Type B pancreatic cell (in vitro differentiated cells): ENCODE data around the gene REV3L. TPM values are rescaled to one million over a fixed set of nuclear protein-coding genes. Genes with fewer than 3 reads are reported as not detected.

Experiments used
- DNase-seq: peaks from one replicate; pipeline ENCODE4 v3.0.0; 2021; ENCODE audit warnings: mixed read lengths; ENCODE audit not compliant: unreplicated experiment; ENCODE audit errors: extremely low spot score
- H3K27ac Mint-ChIP-seq: 2 replicates; pipeline ENCODE4 v1.8.0; 2021; ENCODE audit warnings: mild to moderate bottlenecking, mixed read lengths
- H3K27me3 Mint-ChIP-seq: 2 replicates; pipeline ENCODE4 v1.8.0; 2021; ENCODE audit warnings: mixed read lengths
- H3K36me3 Mint-ChIP-seq: 2 replicates; pipeline ENCODE4 v1.8.0; 2021; ENCODE audit warnings: mixed read lengths
- H3K4me1 Mint-ChIP-seq: one replicate; pipeline ENCODE4 v1.8.0; 2021; ENCODE audit warnings: mixed read lengths; ENCODE audit not compliant: unreplicated experiment
- H3K4me3 Mint-ChIP-seq: 2 replicates; pipeline ENCODE4 v1.8.0; 2021; ENCODE audit warnings: mild to moderate bottlenecking, mixed read lengths
- H3K9me3 Mint-ChIP-seq: 2 replicates; pipeline ENCODE4 v1.8.0; 2021; ENCODE audit warnings: mixed read lengths
- CTCF ChIP-seq: fragments of 200-600 bp; sonication (generic); conservative IDR thresholded peaks from 2 replicates; pipeline ENCODE4 v1.5.0; 2021; ENCODE audit warnings: antibody characterized with exemption, mild to moderate bottlenecking
- total RNA-seq: library from RNA; stranded (reverse); gene quantifications from 2 replicates; pipeline ENCODE4 v1.2.1, GENCODE V29; 2021; ENCODE audit warnings: low replicate concordance

Gene REV3L
- total RNA-seq, 1 donor from 2014 or later = 34.4 TPM

DNA sequence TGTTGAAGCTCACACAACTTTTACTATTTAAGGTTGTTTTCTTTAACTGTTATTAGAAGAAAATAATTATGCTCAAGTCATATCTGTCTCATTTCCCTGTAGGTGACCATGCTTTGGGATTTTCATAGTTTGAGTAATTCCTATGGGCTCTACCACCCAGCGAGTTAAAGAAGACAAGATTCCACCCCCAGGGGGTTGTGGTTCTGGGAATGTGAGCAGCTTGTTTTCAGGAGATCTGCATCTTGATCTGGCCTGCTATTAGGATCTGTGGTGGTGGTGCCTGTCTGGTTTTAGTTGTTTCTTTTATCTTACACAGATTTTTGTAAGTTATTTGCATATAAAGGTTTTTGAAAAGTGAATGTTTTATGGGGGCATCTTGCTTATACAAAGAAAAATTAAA lies 20.2 kb upstream of the REV3L start:
- TF ChIP-seq CTCF = no peak

GRCh38 chr6:111502154-111502553 lies 19.1 kb upstream of the REV3L start:
- DNase-seq = no peak
- peaks cover 27% of the 10 kb centered on the region for H3K4me1 Mint-ChIP-seq
- H3K36me3 Mint-ChIP-seq = peaks cover 17% of the 10 kb centered on the region
- TF ChIP-seq CTCF = no peak
- peaks cover 6% of the 10 kb centered on the region for H3K9me3 Mint-ChIP-seq
- no peaks in the 10 kb centered on the region for H3K27me3 Mint-ChIP-seq
- H3K27ac Mint-ChIP-seq = no peak overlapping the region
- no peak overlapping the region for H3K4me3 Mint-ChIP-seq

More for the DNA sequence above, 20.2 kb upstream of the REV3L start:
- peaks cover 6% of the 10 kb centered on the region for H3K9me3 Mint-ChIP-seq
- no peaks in the 10 kb centered on the region for H3K27me3 Mint-ChIP-seq
- H3K4me1 Mint-ChIP-seq = peaks cover 27% of the 10 kb centered on the region
- H3K36me3 Mint-ChIP-seq = peaks cover 17% of the 10 kb centered on the region
- peak overlapping the region; percentile 34 for H3K4me3 Mint-ChIP-seq
- DNase-seq = no peak
- H3K27ac Mint-ChIP-seq = peak overlapping the region; percentile 78

DNA sequence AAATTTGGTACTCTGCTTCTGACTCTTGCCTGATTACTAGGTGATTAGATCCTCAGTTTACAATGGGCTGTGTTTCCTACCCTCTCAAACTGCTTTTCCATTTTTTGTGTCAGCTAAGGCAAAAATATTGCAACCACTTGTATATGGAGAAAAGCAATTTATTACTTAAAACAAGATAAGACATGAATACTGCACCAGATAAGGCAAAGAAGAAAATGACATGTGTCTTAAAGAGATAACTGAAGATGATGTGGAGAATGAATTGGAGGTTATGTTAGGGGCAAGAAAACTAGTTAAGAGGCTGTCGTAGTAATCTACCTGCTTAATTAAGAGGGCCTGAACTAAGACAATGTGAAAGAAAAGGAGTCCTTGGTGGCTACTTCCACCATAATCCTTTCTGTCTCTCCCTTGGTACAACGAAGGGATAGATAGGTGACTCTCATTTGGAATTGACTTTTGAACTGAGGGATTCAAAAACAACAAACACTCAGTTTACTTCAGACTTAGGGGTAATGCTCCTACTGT lies 16.3 kb upstream of the REV3L start:
- Mint-ChIP-seq H3K4me1 (peaks cover 37% of the 10 kb centered on the region), H3K4me3 (no peak overlapping the region), H3K27me3 (no peaks in the 10 kb centered on the region), H3K36me3 (peaks cover 7% of the 10 kb centered on the region), H3K9me3 (no peaks in the 10 kb centered on the region), H3K27ac (no peak overlapping the region)
- no peak for DNase-seq
- no peak for TF ChIP-seq CTCF

GRCh38 chr6:111494951-111495635 lies 12.1 kb upstream of the REV3L start:
- no peaks in the 10 kb centered on the region for H3K9me3 Mint-ChIP-seq
- DNase-seq = no peak
- H3K27ac Mint-ChIP-seq = no peak overlapping the region
- no peak for TF ChIP-seq CTCF
- peaks cover 20% of the 10 kb centered on the region for H3K4me1 Mint-ChIP-seq
- H3K27me3 Mint-ChIP-seq = no peaks in the 10 kb centered on the region
- peaks cover 10% of the 10 kb centered on the region for H3K36me3 Mint-ChIP-seq
- no peak overlapping the region for H3K4me3 Mint-ChIP-seq

DNA sequence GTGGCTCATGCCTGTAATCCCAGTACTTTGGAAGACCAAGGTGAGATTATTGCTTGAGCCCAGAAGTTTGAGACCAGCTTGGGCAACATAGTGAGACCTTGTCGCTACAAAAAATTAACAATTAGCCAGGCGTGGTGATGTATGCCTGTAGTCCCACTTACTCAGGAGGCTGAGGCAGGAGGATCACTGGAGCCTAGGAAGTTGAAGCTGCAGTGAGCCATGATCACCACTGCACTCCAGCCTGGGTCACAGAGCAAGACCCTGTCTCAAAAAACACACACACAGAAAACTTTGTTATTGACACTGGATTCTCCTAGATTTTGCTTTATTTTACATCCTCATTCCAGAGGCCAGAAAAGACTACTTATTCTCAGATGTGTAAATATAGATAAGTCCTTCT lies 9.5 kb upstream of the REV3L start:
- no peaks in the 10 kb centered on the region for H3K27me3 Mint-ChIP-seq

More for the DNA sequence above, 9.5 kb upstream of the REV3L start:
- no peak for DNase-seq
- Mint-ChIP-seq H3K4me3 (no peak overlapping the region), H3K27ac (no peak overlapping the region), H3K36me3 (peaks cover 24% of the 10 kb centered on the region), H3K4me1 (peaks cover 21% of the 10 kb centered on the region), H3K9me3 (no peaks in the 10 kb centered on the region)
- no peak for TF ChIP-seq CTCF
